Measurements from ENCODE around the gene SEMA5B. TPM values are rescaled to one million over a fixed set of nuclear protein-coding genes. Genes with fewer than 3 reads are reported as not detected.
A peak's percentile ranks its signal among the peaks of the same experiment; 100 is the strongest.

Gene SEMA5B
- total RNA-seq, 1 donor from 2014 or later: 4.2 TPM

DNA sequence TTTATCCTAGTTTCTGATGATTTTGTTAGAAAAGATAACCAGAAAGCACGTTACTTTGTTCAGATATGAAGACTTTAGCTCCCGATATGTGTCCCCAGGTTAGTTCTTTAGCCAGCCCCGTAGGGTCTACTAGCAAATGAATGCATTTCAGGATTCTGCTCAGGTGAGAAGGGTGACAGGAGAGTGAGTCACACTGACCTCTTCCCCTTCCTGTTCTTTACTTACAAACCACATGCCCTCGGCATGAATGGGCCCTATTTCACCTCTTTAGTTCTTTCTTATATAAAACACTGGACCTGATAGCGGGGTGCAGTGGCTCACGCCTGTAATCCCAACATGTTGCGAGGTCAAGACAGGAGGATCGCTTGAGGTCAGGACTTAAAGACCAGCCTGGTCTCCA lies 134.3 kb downstream of the SEMA5B start:
- H3K4me3 Mint-ChIP-seq (ENCODE audit: low read depth): no peak overlapping the region
- H3K36me3 Mint-ChIP-seq (ENCODE audit: insufficient read depth): peaks cover 2% of the 10 kb centered on the region
- H3K9me3 Mint-ChIP-seq (ENCODE audit: low read depth): no peaks in the 10 kb centered on the region
- H3K27ac Mint-ChIP-seq: no peak overlapping the region
- TF ChIP-seq, protein P1, sequence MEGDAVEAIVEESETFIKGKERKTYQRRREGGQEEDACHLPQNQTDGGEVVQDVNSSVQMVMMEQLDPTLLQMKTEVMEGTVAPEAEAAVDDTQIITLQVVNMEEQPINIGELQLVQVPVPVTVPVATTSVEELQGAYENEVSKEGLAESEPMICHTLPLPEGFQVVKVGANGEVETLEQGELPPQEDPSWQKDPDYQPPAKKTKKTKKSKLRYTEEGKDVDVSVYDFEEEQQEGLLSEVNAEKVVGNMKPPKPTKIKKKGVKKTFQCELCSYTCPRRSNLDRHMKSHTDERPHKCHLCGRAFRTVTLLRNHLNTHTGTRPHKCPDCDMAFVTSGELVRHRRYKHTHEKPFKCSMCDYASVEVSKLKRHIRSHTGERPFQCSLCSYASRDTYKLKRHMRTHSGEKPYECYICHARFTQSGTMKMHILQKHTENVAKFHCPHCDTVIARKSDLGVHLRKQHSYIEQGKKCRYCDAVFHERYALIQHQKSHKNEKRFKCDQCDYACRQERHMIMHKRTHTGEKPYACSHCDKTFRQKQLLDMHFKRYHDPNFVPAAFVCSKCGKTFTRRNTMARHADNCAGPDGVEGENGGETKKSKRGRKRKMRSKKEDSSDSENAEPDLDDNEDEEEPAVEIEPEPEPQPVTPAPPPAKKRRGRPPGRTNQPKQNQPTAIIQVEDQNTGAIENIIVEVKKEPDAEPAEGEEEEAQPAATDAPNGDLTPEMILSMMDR (IDR thresholded peaks at IDR 0.05; ENCODE audit: unreplicated experiment): no peak
- H3K27me3 Mint-ChIP-seq: peaks cover 7% of the 10 kb centered on the region
- DNase-seq (ENCODE audit: low spot score, unreplicated experiment): no peak
- peaks cover 14% of the 10 kb centered on the region for H3K4me1 Mint-ChIP-seq (ENCODE audit: low read depth)

DNA sequence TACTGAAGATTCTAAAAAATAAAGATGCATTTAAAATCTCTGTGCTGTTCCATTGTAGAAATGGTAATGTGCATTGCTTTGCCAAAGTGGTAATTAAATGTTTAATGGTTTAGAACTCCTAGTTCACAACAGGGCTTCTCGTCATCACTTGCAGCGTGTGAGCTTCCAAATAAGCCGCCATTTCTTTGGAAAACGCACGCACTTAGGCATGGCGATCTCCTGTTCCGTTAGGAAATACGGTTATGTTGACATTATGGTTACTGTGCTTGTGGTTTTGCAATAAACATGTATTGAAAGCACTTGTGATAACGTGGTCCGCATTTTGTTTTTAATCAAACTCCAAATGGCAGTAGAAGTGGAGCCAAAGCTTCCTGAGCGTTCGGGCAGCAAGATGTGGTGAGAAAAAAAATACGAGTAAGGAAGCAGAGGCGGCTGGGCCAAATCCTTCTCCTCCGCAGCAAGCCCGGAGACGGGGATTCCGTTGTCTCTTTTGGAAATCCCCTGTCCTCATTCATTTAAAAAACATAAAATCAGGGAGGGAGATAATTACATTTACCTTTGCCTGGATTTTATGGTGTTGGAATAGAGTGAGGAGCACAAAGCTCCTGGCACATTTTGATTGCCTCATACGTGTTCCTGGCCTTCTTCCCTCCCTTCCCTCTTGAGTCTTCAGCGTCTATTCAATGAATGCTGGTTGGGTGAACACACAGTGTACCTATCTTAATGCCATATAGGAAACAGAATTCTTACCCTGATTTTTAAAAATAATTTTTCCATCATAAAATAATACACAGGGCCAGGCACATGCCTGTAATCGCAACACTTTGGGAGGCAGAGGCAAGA lies 135.2 kb downstream of the SEMA5B start:
- Mint-ChIP-seq H3K4me3 (ENCODE audit: low read depth) (no peak overlapping the region), H3K27me3 (peaks cover 7% of the 10 kb centered on the region), H3K4me1 (ENCODE audit: low read depth) (peaks cover 14% of the 10 kb centered on the region), H3K36me3 (ENCODE audit: insufficient read depth) (peaks cover 2% of the 10 kb centered on the region), H3K27ac (no peak overlapping the region), H3K9me3 (ENCODE audit: low read depth) (no peaks in the 10 kb centered on the region)
- TF ChIP-seq, protein P1 (IDR thresholded peaks at IDR 0.05; ENCODE audit: unreplicated experiment): no peak
- DNase-seq (ENCODE audit: low spot score, unreplicated experiment): no peak

DNA sequence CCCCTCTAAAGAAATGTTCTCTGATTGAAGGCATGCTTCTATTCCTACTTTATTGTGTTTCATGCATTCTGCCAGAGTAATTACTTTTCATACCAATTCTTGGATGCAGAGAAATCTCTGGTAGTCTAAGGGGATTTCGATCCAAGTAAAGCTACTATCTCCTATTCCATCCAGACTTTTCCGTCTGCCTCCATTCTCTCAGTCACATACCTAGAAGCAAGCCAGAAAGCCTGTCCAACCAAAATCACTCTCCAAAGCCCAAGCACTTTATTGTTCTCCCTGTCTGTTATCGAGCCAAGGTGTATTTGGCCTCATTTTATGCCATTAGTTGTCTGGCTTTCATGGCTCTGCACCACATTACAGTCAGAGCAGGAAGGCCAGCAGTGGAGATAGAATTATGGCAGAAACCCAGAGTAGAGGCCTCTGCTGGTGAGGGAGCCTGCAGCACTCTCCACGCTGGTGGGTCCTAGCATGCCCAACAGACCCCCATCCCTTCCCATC lies 136.8 kb downstream of the SEMA5B start:
- peak overlapping the region; percentile 62 for H3K27ac Mint-ChIP-seq
- peaks cover 14% of the 10 kb centered on the region for H3K4me1 Mint-ChIP-seq (ENCODE audit: low read depth)
- peaks cover 2% of the 10 kb centered on the region for H3K36me3 Mint-ChIP-seq (ENCODE audit: insufficient read depth)
- DNase-seq (ENCODE audit: low spot score, unreplicated experiment): no peak
- no peaks in the 10 kb centered on the region for H3K9me3 Mint-ChIP-seq (ENCODE audit: low read depth)
- TF ChIP-seq, protein P1 (IDR thresholded peaks at IDR 0.05; ENCODE audit: unreplicated experiment): no peak
- no peak overlapping the region for H3K4me3 Mint-ChIP-seq (ENCODE audit: low read depth)
- H3K27me3 Mint-ChIP-seq: peaks cover 7% of the 10 kb centered on the region

DNA sequence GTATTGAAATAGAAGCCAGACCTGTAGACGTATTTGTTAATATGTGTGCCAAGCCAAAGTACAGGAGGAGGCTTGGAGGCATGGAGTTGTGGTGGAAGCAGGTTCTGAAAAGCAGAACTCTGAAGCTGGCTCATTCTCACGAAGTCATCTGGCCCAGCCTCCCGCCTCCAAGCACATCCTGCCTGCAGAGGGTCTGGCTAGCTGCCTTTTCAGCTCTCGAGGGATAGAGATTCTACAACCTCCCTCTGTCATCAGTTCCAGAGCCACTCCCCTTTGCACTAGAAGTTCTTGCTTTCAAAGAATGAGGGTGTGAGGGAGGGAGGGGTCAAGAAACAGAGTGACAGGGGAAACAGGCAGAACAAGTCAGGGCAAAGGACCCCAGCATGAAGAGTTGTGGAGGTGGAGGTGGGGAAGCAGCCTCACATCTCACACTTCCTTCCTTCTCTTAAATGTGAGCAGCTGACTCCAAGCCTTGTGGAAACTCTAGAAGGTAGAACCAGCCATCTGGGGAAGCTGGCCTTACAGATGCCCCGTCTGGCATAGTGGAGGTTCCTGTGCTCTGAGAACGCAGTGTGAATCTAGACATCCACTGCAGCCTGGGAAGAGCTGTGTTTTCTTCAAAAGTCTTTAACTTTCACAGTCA lies 137.4 kb downstream of the SEMA5B start:
- H3K4me3 Mint-ChIP-seq (ENCODE audit: low read depth): no peak overlapping the region
- H3K27ac Mint-ChIP-seq: peak overlapping the region; percentile 62
- no peak for DNase-seq (ENCODE audit: low spot score, unreplicated experiment)
- no peaks in the 10 kb centered on the region for H3K9me3 Mint-ChIP-seq (ENCODE audit: low read depth)
- H3K27me3 Mint-ChIP-seq: peaks cover 3% of the 10 kb centered on the region
- TF ChIP-seq, protein P1 (IDR thresholded peaks at IDR 0.05; ENCODE audit: unreplicated experiment): no peak
- H3K36me3 Mint-ChIP-seq (ENCODE audit: insufficient read depth): peaks cover 2% of the 10 kb centered on the region
- peaks cover 14% of the 10 kb centered on the region for H3K4me1 Mint-ChIP-seq (ENCODE audit: low read depth)

DNA sequence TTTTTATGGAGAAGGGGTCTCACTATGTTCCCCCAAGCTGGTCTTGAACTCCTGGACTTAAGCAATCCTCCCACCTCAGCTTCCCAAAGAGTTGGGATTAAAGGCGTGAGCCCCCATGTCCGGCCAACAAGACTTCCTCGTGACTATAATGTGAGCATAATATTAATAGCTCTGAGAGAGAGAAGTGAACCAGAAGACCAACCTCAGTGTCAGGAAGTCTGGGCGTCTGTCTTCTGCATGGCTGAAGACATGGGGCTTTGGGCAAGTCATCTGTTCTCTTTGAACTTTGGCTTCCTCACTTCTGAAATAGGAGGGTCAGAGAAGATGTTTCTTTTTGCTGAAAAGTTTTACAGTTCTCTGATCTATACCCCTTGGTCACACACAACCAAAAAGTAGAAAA lies 140.6 kb downstream of the SEMA5B start:
- TF ChIP-seq, protein P1 (IDR thresholded peaks at IDR 0.05; ENCODE audit: unreplicated experiment): no peak
- H3K27ac Mint-ChIP-seq: no peak overlapping the region
- no peaks in the 10 kb centered on the region for H3K36me3 Mint-ChIP-seq (ENCODE audit: insufficient read depth)
- H3K4me1 Mint-ChIP-seq (ENCODE audit: low read depth): peaks cover 14% of the 10 kb centered on the region
- no peaks in the 10 kb centered on the region for H3K9me3 Mint-ChIP-seq (ENCODE audit: low read depth)
- H3K27me3 Mint-ChIP-seq: no peaks in the 10 kb centered on the region
- H3K4me3 Mint-ChIP-seq (ENCODE audit: low read depth): no peak overlapping the region
- DNase-seq (ENCODE audit: low spot score, unreplicated experiment): no peak
